SK-N-SH treated with all-trans-retinoic acid at 6 μM for 48 hours (cell line): Measurements from ENCODE around the gene TSHZ2.

Experiments used
- ATAC-seq: fragments of 200-7000 bp; cut with Tn5 transposase; 3 replicates; pipeline ENCODE4 v1.9.1; 2020; ENCODE audit warnings: mild to moderate bottlenecking, moderate library complexity
- ARNTL ChIP-seq: fragments of 450-650 bp; formaldehyde crosslinking; IDR thresholded peaks from 2 replicates; pipeline ENCODE4 v1.5.0; 2020; ENCODE audit warnings: low read depth, mild to moderate bottlenecking, moderate library complexity, borderline replicate concordance
- BACH2 ChIP-seq: fragments of 250-450 bp; sonication (Bioruptor Pico); IDR thresholded peaks from 2 replicates; pipeline ENCODE4 v1.9.0; 2021; ENCODE audit warnings: mild to moderate bottlenecking, borderline replicate concordance
- CSDC2 ChIP-seq: fragments of 250-450 bp; sonication (Bioruptor Pico); IDR thresholded peaks from 2 replicates; pipeline ENCODE4 v1.5.0; 2020; ENCODE audit warnings: mild to moderate bottlenecking, moderate library complexity
- CSRNP3 ChIP-seq: fragments of 250-450 bp; sonication (Bioruptor Pico); IDR thresholded peaks from 2 replicates; pipeline ENCODE4 v1.5.1; 2021; ENCODE audit warnings: mild to moderate bottlenecking, moderate library complexity
- ESRRG ChIP-seq: fragments of 250-450 bp; sonication (Bioruptor Pico); IDR thresholded peaks from 2 replicates; pipeline ENCODE4 v1.6.1; 2021; ENCODE audit warnings: mild to moderate bottlenecking
- ISL1 ChIP-seq: fragments of 250-450 bp; sonication (Bioruptor Pico); IDR thresholded peaks from 2 replicates; pipeline ENCODE4 v2.1.2; 2022; ENCODE audit warnings: mild to moderate bottlenecking, moderate library complexity
- OSR1 ChIP-seq: fragments of 250-450 bp; sonication (Bioruptor Pico); IDR thresholded peaks from 2 replicates; pipeline ENCODE4 v1.8.0; 2022; ENCODE audit warnings: moderate library complexity, mild to moderate bottlenecking, inconsistent platforms
- PATZ1 ChIP-seq: fragments of 250-450 bp; sonication (Bioruptor Pico); IDR thresholded peaks from 2 replicates; pipeline ENCODE4 v1.8.0; 2020; ENCODE audit warnings: mild to moderate bottlenecking, moderate library complexity, borderline replicate concordance
- POU6F1 ChIP-seq: fragments of 250-450 bp; sonication (Bioruptor Pico); IDR thresholded peaks from 2 replicates; pipeline ENCODE4 v1.8.0; 2021; ENCODE audit warnings: low read depth, mild to moderate bottlenecking, moderate library complexity, borderline replicate concordance
- PPARA ChIP-seq: fragments of 250-450 bp; sonication (Bioruptor Pico); IDR thresholded peaks from 2 replicates; pipeline ENCODE4 v1.5.0; 2020; ENCODE audit warnings: mild to moderate bottlenecking, borderline replicate concordance
- TCF4 ChIP-seq: fragments of 250-450 bp; sonication (Bioruptor Pico); IDR thresholded peaks from 2 replicates; pipeline ENCODE4 v1.8.0; 2021; ENCODE audit warnings: mild to moderate bottlenecking, moderate library complexity, borderline replicate concordance
- TSHZ2 ChIP-seq: fragments of 250-450 bp; sonication (Bioruptor Pico); IDR thresholded peaks from 2 replicates; pipeline ENCODE4 v1.5.0; 2020; ENCODE audit warnings: mild to moderate bottlenecking, moderate library complexity
- ZC3H10 ChIP-seq: fragments of 250-450 bp; sonication (Bioruptor Pico); IDR thresholded peaks from 2 replicates; pipeline ENCODE4 v1.5.1; 2021; ENCODE audit warnings: mild to moderate bottlenecking, moderate library complexity
- ZFP3 ChIP-seq: fragments of 250-450 bp; sonication (Bioruptor Pico); IDR thresholded peaks from 2 replicates; pipeline ENCODE4 v1.5.0; 2020; ENCODE audit warnings: mild to moderate bottlenecking, moderate library complexity
- ZFP30 ChIP-seq: fragments of 450-650 bp; formaldehyde crosslinking; IDR thresholded peaks from 2 replicates; pipeline ENCODE4 v1.5.0; 2022; ENCODE audit warnings: mild to moderate bottlenecking, moderate library complexity
- ZNF565 ChIP-seq: fragments of 450-650 bp; formaldehyde crosslinking; conservative IDR thresholded peaks from 2 replicates; pipeline ENCODE4 v1.5.0; 2020; ENCODE audit warnings: low read depth, mild to moderate bottlenecking, moderate library complexity
- ZNF70 ChIP-seq: fragments of 450-650 bp; formaldehyde crosslinking; IDR thresholded peaks from 2 replicates; pipeline ENCODE4 v1.5.0; 2020; ENCODE audit warnings: mild to moderate bottlenecking, moderate library complexity
- ZNF8 ChIP-seq: fragments of 450-650 bp; formaldehyde crosslinking; IDR thresholded peaks from 2 replicates; pipeline ENCODE4 v1.5.0; 2020; ENCODE audit warnings: mild to moderate bottlenecking, moderate library complexity
- TF ChIP-seq, protein P1 (sequence below): fragments of 250-450 bp; sonication (Bioruptor Pico); IDR thresholded peaks from 2 replicates; pipeline ENCODE4 v1.5.1; 2020; ENCODE audit warnings: low read depth, mild to moderate bottlenecking, moderate library complexity

The TSHZ2 gene

GRCh38 chr20:53019464-53019863 lies 47.3 kb downstream of the TSHZ2 start (continued):
- TF ChIP-seq POU6F1 (CRISPR knock-in tag) (no peak), OSR1 (no peak), ARNTL (CRISPR knock-in tag) (no peak), ISL1 (no peak), ZNF565 (CRISPR knock-in tag) (no peak), ZC3H10 (CRISPR knock-in tag) (no peak)

- no peak for TF ChIP-seq ISL1
- no peak for TF ChIP-seq TSHZ2 (CRISPR knock-in tag)
- TF ChIP-seq CSDC2: no peak
- TF ChIP-seq, protein P1, sequence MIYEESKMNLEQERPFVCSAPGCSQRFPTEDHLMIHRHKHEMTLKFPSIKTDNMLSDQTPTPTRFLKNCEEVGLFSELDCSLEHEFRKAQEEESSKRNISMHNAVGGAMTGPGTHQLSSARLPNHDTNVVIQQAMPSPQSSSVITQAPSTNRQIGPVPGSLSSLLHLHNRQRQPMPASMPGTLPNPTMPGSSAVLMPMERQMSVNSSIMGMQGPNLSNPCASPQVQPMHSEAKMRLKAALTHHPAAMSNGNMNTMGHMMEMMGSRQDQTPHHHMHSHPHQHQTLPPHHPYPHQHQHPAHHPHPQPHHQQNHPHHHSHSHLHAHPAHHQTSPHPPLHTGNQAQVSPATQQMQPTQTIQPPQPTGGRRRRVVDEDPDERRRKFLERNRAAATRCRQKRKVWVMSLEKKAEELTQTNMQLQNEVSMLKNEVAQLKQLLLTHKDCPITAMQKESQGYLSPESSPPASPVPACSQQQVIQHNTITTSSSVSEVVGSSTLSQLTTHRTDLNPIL (CRISPR knock-in tag): no peak
- TF ChIP-seq ZFP3 (CRISPR knock-in tag): no peak
- no peak for TF ChIP-seq ESRRG (CRISPR knock-in tag)
- TF ChIP-seq OSR1: no peak
- no peak for TF ChIP-seq TCF4 (CRISPR knock-in tag)
- TF ChIP-seq ZFP30 (CRISPR knock-in tag): no peak
- no peak for TF ChIP-seq PPARA
- no peak for ATAC-seq
Measured at GRCh38 chr20:53020376-53020775, 48.2 kb downstream of the TSHZ2 start.

GRCh38 chr20:53020834-53021233 lies 48.7 kb downstream of the TSHZ2 start:
- TF ChIP-seq ISL1 (no peak), ZFP3 (CRISPR knock-in tag) (no peak), PATZ1 (CRISPR knock-in tag) (no peak), POU6F1 (CRISPR knock-in tag) (no peak), OSR1 (no peak), ARNTL (CRISPR knock-in tag) (no peak), ZC3H10 (CRISPR knock-in tag) (no peak), BACH2 (CRISPR knock-in tag) (no peak)
- TF ChIP-seq, protein P1 (CRISPR knock-in tag): no peak

GRCh38 chr20:53021934-53022333 lies 49.8 kb downstream of the TSHZ2 start:
- no peak for TF ChIP-seq ZNF70 (CRISPR knock-in tag)
- TF ChIP-seq ZFP30 (CRISPR knock-in tag): no peak
- no peak for TF ChIP-seq ZNF8 (CRISPR knock-in tag)
- no peak for TF ChIP-seq TCF4 (CRISPR knock-in tag)
- no peak for TF ChIP-seq BACH2 (CRISPR knock-in tag)
- no peak for TF ChIP-seq ZFP3 (CRISPR knock-in tag)
- no peak for TF ChIP-seq POU6F1 (CRISPR knock-in tag)
- TF ChIP-seq CSRNP3 (CRISPR knock-in tag): no peak
- TF ChIP-seq OSR1: no peak
- no peak for ATAC-seq

More at GRCh38 chr20:53020834-53021233, 48.7 kb downstream of the TSHZ2 start:
- ATAC-seq: no peak
